GM21528 (cell line): ENCODE data around the gene SRMS.

Experiments
- ATAC-seq: cut with Tn5 transposase; IDR thresholded peaks from one replicate; pipeline ENCODE4 v1.9.1; 2021; ENCODE audit warnings: mild to moderate bottlenecking, moderate library complexity; ENCODE audit not compliant: unreplicated experiment, low FRiP score

The SRMS gene

GRCh38 chr20:63495167-63495720, 52.3 kb downstream of the SRMS start:
- ATAC-seq: no peak

- ATAC-seq: no peak
These were observed 53.0 kb downstream of the SRMS start for GRCh38 chr20:63494420-63495166.

GRCh38 chr20:63494084-63494419, 53.5 kb downstream of the SRMS start:
- no peak for ATAC-seq

GRCh38 chr20:63493563-63494020, 54.0 kb downstream of the SRMS start:
- ATAC-seq: no peak

- ATAC-seq: no peak
These were observed 54.6 kb downstream of the SRMS start for GRCh38 chr20:63492982-63493381.

GRCh38 chr20:63492518-63492917, 55.0 kb downstream of the SRMS start:
- no peak for ATAC-seq

GRCh38 chr20:63491635-63492230, 55.8 kb downstream of the SRMS start:
- no peak for ATAC-seq

GRCh38 chr20:63491078-63491477, 56.5 kb downstream of the SRMS start:
- ATAC-seq: no peak
